Subcutaneous abdominal adipose tissue (tissue), 5 donors: ENCODE measurements around the gene TBC1D22A.

Source experiments
- H3K27ac ChIP-seq: one replicate; pipeline ENCODE4 v1.7.0; 2013; ENCODE audit warnings: low read depth, mild to moderate bottlenecking, inconsistent platforms, low read length, moderate library complexity
- H3K27me3 ChIP-seq, 5 donors: one replicate each; pipeline ENCODE4 v1.7.0; 2013; ENCODE audit warnings: low read length in 5 of 5, inconsistent platforms in 1 of 5; ENCODE audit not compliant: control insufficient read depth in 5 of 5, insufficient read depth in 4 of 5
- H3K36me3 ChIP-seq, 5 donors: one replicate each; pipeline ENCODE4 v1.7.0; 2013; ENCODE audit warnings: low read length in 5 of 5; ENCODE audit not compliant: control insufficient read depth in 5 of 5, insufficient read depth in 5 of 5
- H3K4me1 ChIP-seq, 5 donors: one replicate each; pipeline ENCODE4 v1.7.0; 2013; ENCODE audit warnings: low read length in 5 of 5, mild to moderate bottlenecking in 3 of 5, moderate library complexity in 1 of 5; ENCODE audit not compliant: control insufficient read depth in 5 of 5, insufficient read depth in 5 of 5
- H3K4me3 ChIP-seq, 5 donors: one replicate each; pipeline ENCODE4 v1.7.0; 2013; ENCODE audit warnings: low read length in 5 of 5, low read depth in 1 of 5
- H3K9ac ChIP-seq, 5 donors: one replicate each; pipeline ENCODE4 v1.7.0; 2013; ENCODE audit warnings: low read length in 5 of 5, mild to moderate bottlenecking in 4 of 5, moderate library complexity in 3 of 5
- H3K9me3 ChIP-seq, 5 donors: one replicate each; pipeline ENCODE4 v1.7.0; 2013; ENCODE audit warnings: low read length in 5 of 5; ENCODE audit not compliant: control insufficient read depth in 5 of 5
- donor health status: healthy.
- donor health status: healthy.
- donor health status: healthy.
- donor health status: healthy.
- donor health status: healthy.

Gene TBC1D22A

DNA sequence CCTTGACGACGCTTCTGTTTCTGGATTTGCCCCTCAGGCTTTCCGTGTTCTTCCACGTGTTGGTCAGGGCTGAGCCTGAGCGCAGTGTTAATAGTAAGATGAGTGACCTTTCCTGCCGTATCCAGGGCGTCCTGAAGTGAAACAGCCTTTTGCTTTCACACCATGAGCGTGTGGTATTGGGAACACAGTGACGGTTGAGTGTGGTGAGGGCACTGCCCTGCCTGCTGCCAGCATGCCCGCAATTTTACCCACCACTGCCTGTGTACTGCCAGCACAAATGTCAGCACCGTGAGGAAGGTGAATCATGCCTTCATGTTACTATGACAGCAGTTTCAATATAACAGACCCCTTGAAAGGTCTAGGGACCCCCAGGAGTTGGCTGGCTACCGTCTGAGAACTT is 217.1 kb downstream of the TBC1D22A start:
- no peak overlapping the region for H3K9ac ChIP-seq

DNA sequence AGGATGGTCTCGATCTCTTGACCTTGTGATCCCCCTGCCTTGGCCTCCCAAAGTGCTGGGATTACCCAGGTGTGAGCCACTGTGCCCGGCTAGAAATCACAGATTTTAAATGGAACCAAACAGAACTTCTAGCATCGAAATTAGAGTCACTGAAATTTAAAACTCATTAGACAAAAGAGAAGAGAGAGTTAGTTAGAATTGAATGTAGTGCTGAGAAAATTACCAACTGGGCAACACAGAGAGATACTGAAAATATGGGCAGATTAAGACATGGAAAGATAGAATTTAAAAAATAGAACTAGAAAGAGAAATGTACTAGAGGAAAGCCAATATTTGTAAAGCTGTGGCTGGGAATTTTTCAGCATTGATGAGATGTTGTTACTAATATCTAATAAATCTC is 217.9 kb downstream of the TBC1D22A start:
- no peaks in the 10 kb centered on the region for H3K27me3 ChIP-seq
- peaks cover 0 to 3% (median 1%) of the 10 kb centered on the region in 5 donors for H3K4me1 ChIP-seq
- H3K9me3 ChIP-seq, result no peaks in the 10 kb centered on the region
- no peak overlapping the region for H3K9ac ChIP-seq
- H3K4me3 ChIP-seq, result no peak overlapping the region
- H3K27ac ChIP-seq, result no peak overlapping the region
- peaks cover 0 to 29% (median 18%) of the 10 kb centered on the region in 5 donors for H3K36me3 ChIP-seq

More for the DNA sequence above, 217.1 kb downstream of the TBC1D22A start:
- H3K9me3 ChIP-seq, result no peaks in the 10 kb centered on the region
- peaks cover 0 to 38% (median 27%) of the 10 kb centered on the region in 5 donors for H3K36me3 ChIP-seq
- H3K27me3 ChIP-seq, result no peaks in the 10 kb centered on the region
- H3K4me1 ChIP-seq, result peaks cover 0 to 3% (median 1%) of the 10 kb centered on the region in 5 donors
- no peak overlapping the region for H3K4me3 ChIP-seq
- H3K27ac ChIP-seq, result no peak overlapping the region

GRCh38 chr22:46982635-46983034 is 220.2 kb downstream of the TBC1D22A start:
- H3K9me3 ChIP-seq, result no peaks in the 10 kb centered on the region
- no peak overlapping the region for H3K4me3 ChIP-seq
- H3K9ac ChIP-seq, result no peak overlapping the region
- H3K27ac ChIP-seq, result no peak overlapping the region
- peaks cover 0 to 12% (median 7%) of the 10 kb centered on the region in 5 donors for H3K36me3 ChIP-seq
- peaks cover 0 to 3% (median 1%) of the 10 kb centered on the region in 5 donors for H3K4me1 ChIP-seq
- H3K27me3 ChIP-seq, result no peaks in the 10 kb centered on the region

DNA sequence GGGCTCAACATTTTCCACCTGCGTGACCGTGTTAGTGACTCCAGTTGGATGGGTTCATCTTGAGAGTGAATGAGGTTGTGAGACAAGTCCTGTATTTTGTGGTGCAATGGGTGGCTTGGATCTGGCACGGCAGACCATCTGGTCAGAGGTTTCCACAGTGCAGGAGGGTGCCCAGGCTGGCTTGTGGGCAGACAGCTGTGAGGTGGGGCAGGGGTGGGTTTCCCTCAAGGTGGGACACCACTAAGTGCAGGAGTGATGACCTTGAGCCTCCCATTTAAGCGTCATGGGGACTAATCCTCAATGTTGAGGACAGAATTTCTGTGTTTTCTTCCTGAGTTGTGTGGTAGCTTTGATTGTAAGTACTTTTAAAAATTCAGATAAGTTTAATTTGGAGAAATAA is 220.6 kb downstream of the TBC1D22A start:
- H3K27ac ChIP-seq, result no peak overlapping the region
- H3K4me1 ChIP-seq, result peaks cover 0 to 3% (median 1%) of the 10 kb centered on the region in 5 donors
- no peak overlapping the region for H3K4me3 ChIP-seq
- no peaks in the 10 kb centered on the region for H3K9me3 ChIP-seq
- H3K36me3 ChIP-seq, result peaks cover 0 to 9% (median 7%) of the 10 kb centered on the region in 5 donors
- no peak overlapping the region for H3K9ac ChIP-seq
- no peaks in the 10 kb centered on the region for H3K27me3 ChIP-seq

DNA sequence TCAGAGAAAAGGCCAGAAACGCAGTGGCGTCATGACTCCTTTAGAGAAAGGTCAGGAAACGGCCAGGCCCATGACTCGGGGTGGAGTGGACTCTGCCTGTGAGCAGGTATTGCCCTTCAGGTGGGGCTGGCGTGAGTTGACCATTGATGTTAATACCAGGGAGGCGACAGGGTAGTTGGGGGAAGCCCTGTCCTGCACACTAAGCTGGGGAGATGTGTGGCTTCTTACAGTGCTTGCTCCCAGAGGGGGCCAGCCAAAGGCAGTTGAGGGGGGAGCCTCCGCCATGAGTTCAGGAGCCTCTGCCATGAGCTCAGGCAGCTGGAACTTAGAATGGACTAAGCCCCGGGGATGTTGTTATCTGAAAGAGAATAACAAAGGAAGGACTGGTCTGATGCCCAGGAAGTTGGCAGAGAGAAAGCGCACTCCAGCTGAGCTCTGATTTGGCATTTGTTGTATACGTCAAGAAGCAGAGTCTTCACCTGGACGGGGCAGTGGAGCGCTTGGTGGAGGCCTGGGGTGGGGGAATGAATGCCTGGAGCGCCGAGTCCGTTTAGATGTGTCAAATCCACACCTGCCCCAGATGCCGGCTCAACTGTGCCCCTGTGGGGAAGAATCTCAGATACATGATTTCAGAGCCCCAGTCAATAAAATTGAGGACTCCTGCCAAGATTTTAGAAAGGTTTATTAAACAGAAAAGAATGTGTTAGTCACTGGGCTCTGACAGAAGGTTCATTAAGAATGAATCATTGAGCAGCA is 222.5 kb downstream of the TBC1D22A start:
- no peak overlapping the region for H3K4me3 ChIP-seq
- H3K9ac ChIP-seq, result no peak overlapping the region
- peaks cover 0 to 3% (median 0%) of the 10 kb centered on the region in 5 donors for H3K36me3 ChIP-seq
- no peaks in the 10 kb centered on the region for H3K9me3 ChIP-seq
- peaks cover 0 to 3% (median 0%) of the 10 kb centered on the region in 5 donors for H3K4me1 ChIP-seq
- no peak overlapping the region for H3K27ac ChIP-seq
- H3K27me3 ChIP-seq, result no peaks in the 10 kb centered on the region

DNA sequence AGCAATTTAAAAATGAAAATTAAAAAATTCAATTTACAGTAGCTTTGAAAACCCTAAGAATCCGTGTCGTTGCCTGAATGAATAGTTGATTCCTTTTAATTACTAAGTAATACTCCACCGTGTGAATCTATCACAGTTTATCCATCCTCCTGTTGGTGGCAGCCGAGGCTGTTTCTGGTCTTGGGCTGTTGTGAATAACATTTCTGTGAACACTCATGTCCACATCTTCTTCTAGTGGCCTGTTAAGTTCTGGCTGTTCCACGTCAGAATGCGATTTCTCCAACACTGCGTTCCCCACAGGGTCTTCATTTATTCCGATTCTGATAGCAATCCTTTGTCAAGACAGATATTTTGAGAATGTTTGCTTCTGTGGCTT is 223.0 kb downstream of the TBC1D22A start:
- peaks cover 0 to 3% (median 0%) of the 10 kb centered on the region in 5 donors for H3K4me1 ChIP-seq

DNA sequence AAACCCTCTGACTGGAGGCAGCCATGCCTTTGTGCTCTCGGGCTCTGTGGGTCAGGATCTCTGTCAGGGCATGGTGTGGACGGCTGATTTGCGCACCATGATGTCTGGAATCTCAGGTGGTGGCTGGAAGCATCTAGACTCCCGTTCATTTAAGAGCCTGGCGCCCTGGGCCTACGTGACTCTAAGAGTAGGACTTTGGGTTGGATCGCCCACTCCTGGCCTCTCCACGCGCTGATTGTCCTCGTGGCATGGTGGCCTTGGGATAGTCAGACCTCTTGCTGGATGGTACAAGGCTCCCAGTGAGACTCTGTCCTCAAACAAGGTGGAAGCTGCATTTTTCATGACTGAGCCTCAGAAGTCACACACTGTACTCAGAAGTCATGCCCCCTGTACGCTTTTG is 224.3 kb downstream of the TBC1D22A start:
- Histone ChIP-seq H3K9me3 (no peaks in the 10 kb centered on the region), H3K4me1 (peaks cover 0 to 3% (median 0%) of the 10 kb centered on the region in 5 donors), H3K27ac (no peak overlapping the region), H3K36me3 (peaks cover 0 to 19% (median 13%) of the 10 kb centered on the region in 5 donors), H3K4me3 (no peak overlapping the region), H3K27me3 (no peaks in the 10 kb centered on the region), H3K9ac (no peak overlapping the region)

More for the DNA sequence above, 223.0 kb downstream of the TBC1D22A start:
- no peaks in the 10 kb centered on the region for H3K27me3 ChIP-seq
- H3K36me3 ChIP-seq, result peaks cover 0 to 6% (median 1%) of the 10 kb centered on the region in 5 donors
- H3K27ac ChIP-seq, result no peak overlapping the region
- no peak overlapping the region for H3K9ac ChIP-seq
- no peak overlapping the region for H3K4me3 ChIP-seq
- no peaks in the 10 kb centered on the region for H3K9me3 ChIP-seq

GRCh38 chr22:46990937-46991550 is 228.6 kb downstream of the TBC1D22A start:
- H3K9me3 ChIP-seq, result no peaks in the 10 kb centered on the region
- H3K27ac ChIP-seq, result no peak overlapping the region
- H3K4me3 ChIP-seq, result no peak overlapping the region
- H3K9ac ChIP-seq, result no peak overlapping the region
- H3K36me3 ChIP-seq, result peaks cover 0 to 33% (median 31%) of the 10 kb centered on the region in 5 donors
- H3K4me1 ChIP-seq, result peaks cover 0 to 9% (median 5%) of the 10 kb centered on the region in 5 donors
- no peaks in the 10 kb centered on the region for H3K27me3 ChIP-seq

GRCh38 chr22:46991666-46992065 is 229.2 kb downstream of the TBC1D22A start:
- Histone ChIP-seq H3K4me1 (peaks cover 0 to 9% (median 5%) of the 10 kb centered on the region in 5 donors), H3K27me3 (no peaks in the 10 kb centered on the region), H3K9me3 (no peaks in the 10 kb centered on the region), H3K36me3 (peaks cover 0 to 37% (median 34%) of the 10 kb centered on the region in 5 donors), H3K4me3 (no peak overlapping the region), H3K27ac (no peak overlapping the region), H3K9ac (no peak overlapping the region)

- no peaks in the 10 kb centered on the region for H3K27me3 ChIP-seq
- no peaks in the 10 kb centered on the region for H3K9me3 ChIP-seq
- peaks cover 0 to 9% (median 5%) of the 10 kb centered on the region in 5 donors for H3K4me1 ChIP-seq
- H3K36me3 ChIP-seq, result peaks cover 0 to 37% (median 31%) of the 10 kb centered on the region in 5 donors
- no peak overlapping the region for H3K4me3 ChIP-seq
- no peak overlapping the region for H3K27ac ChIP-seq
- H3K9ac ChIP-seq, result no peak overlapping the region
These were observed 229.8 kb downstream of the TBC1D22A start for GRCh38 chr22:46992121-46992731.
